Activated CD4-positive, alpha-beta T cell treated with anti-CD3 and anti-CD28 coated beads, Interleukin-10, Interleukin-2, amounts not matched to agents 100 ng/mL and 50 ng/mL, durations not matched to agents 16 hours and 8 hours (primary cell): ENCODE results near the gene CUL3.
"Not testable (repeated sequence)": the region's sequence is repeated elsewhere in the genome, so short reads cannot be mapped to it uniquely, and the experiment has no call there.

ENCODE experiments used
- DNase-seq: peaks from one replicate; pipeline ENCODE4 v3.0.0-alpha.2; 2020

Gene CUL3

DNA sequence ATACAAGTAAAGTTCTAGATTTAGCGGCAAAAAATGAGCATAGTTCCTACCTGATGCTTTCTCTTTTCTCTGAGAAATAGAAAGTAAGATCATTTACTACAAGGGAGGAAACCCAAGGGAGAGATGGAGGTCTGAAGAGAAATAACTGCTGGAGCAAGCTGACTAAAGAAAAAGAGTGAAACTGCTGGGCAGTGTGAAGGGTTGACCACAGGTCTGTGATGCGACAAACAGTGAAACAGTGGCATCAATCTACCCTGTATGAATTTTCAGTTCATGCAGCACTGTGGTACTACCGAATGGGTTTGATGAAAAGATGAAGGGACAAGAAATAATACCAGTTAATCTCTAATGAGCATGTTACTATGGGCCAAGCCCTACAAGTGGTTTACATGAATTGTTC is 52.2 kb downstream of the CUL3 start:
- no peak for DNase-seq

DNA sequence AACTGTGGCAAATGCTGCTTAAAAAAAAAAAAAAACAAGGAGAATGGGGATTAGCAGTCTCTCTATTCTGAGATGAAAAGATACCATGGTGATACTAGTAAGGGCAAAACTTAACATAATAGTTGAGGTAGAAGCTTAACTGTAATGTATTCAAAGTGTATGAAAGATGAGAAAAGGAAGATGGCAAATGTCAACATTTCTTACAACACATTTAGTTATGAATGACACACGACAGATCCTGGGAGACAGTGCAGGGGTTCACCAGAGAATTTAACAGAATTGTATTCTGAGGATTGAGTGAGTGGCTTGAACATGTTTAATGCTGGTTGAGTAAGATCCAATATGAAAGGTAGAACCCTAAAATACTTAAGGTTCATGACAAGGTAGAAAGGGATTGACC is 52.7 kb downstream of the CUL3 start:
- DNase-seq = no peak

DNA sequence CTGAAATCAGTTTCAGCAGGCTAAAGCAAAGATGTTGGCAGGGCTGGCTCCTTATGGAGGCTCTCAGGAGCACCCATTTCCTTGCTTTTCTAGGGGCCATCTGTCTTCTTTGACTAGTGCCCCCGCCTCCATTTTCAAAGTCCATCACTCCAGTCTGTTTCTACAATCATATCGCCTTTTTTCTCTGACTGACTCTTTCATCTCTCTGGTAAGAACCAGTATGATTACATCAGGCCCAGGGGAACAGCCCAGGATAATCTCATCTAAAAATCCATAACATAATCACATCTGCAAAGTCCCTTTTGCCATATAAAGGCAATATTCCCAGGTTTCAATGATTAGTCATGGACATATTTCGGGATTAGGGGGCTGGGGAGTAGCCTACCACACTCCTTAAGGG is 57.0 kb downstream of the CUL3 start:
- DNase-seq = no peak

DNA sequence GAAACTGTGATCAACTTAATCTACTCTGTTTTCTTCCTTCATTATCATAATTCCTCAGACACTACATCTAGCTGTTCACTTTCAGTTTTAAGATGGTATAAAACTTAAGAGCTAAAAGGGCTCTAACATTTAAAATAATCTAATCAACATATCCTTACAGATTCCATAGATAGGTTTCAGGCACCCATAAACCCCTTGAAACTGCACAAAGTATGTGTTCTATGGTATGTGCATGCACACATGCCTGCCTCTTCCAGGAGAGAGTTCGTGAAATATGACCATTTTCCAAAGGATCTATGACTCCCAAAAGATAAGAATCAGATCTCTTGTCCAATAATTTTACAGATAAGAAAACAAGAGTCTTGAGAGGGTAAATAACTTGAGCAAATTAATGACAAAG is 59.4 kb downstream of the CUL3 start:
- no peak for DNase-seq

DNA sequence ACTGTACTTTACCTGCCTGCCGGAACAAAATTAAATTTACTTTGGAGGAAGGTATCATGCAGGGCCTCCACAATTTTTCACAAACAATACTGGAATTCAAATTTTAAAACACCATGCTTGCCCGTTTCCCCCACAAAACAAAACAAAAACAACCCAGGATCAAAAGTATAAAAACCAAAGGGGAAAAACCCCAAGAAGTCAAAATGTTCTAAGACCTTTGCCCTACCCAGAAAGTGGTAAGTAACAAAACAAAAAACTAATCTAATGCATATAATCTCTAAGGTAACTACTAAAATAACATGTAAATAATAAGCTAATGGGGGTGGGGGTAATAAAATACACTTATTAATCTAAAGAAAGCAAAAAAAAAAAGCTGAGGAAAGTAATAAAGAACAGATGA is 60.5 kb downstream of the CUL3 start:
- DNase-seq = peak; percentile 6

DNA sequence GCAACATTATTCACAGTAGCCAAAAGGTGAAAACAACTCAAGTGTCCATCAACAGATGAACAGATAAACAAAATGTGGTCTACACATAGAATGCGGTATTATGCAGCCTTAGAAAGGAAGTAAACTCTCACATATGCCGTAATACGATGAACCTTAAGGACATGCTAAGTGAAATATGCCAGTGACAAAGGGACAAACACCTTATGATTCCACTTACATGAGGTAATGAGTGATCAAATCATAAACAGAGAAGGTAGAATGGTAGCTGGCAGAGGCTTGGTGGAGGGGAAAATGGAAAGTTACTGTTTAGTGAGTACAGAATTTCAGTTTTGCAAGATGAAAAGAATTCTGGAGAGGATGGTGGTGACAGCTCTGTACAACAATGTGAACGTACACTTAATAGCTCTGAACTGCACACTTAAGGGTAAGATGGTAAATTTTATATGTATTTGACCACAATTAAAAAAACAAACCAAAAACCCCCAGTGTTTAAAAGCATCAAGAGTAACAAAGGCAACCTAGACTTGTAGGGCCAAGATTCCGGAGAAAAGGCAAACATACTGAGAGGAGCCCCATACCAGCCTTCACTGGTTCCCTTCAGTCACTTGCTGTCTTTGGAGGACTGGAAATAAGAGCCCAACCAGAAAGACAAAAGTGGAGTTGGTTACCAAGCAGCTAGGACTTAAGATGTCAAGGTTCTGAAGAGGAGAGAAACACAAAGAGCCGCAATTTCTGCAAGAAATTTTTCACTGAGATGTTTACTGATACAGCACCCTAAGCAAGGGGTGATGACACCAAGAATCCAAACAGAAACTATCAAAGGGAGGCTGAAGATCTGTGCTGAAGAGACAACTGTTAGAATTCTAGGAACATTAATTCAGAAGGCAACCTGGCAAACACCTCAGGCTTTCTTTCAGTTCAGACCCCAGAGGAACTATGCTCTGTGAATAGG is 61.3 kb downstream of the CUL3 start:
- peak; percentile 36 for DNase-seq

DNA sequence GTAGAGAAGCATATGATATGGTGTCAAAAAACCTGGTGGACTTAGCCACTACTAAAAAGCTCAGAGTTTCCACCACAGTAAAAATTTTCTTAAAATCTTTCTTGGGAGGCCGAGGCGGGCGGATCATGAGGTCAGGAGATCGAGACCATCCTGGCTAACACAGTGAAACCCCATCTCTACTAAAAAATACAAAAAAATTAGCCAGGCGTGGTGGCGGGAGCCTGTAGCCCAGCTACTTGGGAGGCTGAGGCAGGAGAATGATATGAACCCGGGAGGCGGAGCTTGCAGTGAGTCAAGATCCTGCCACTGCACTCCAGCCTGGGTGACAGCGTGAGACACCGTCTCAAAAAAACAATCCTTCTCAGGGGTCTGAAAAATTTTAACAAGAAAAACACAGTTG is 62.7 kb downstream of the CUL3 start:
- DNase-seq = not testable (repeated sequence)

DNA sequence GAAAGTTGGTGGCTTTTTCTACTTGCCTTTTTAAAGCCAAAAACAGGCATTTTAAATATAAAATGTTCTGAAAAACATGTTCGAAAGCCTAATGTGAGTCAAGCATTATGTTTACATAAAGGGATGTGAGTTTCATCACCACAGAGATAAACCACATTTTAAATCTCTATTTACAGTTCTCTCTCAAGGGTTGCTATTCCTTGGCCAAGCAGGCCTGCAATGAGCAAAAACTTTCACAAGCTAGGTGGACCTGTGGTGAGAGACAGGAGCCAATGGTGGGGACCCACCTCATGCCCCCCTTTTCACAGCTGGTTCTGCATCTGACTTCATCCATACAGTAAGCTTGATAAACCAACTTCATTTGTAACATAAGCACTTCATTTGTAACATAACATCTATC is 65.1 kb downstream of the CUL3 start:
- DNase-seq = peak; percentile 62

DNA sequence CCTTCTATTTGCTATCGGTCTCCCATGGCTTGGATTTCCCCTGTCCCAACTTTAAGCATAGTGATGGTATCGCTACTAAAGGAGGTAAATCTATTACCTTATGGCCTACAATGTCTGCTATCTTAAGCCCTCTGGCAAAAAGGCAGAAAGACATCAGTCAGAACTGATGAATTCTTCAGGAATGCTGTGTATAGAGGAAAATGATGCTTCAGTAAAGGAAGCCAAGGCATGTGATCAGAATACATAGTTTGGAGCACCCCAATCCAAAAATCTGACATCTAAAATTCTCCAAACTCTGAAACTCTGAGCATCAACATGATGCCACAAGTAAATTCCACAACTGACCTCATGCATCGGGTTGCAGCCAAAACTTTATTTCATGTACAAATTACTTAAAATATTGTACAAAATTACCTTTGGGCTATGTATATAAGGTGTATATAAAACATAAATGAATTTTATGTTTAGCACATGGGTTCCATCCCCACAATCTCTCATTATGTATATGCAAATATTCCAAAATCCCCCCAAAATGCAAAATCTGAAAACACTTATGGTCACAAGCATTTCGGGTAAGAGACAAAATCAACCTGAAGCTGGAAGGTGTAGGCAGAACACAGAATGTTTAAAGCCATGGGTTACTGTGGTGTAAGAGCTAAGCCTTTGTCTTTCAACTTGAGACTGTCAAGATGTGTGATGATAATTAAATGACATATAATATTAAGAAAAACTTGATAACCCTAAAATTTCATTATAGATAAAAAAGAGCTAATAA is 66.2 kb downstream of the CUL3 start:
- no peak for DNase-seq

DNA sequence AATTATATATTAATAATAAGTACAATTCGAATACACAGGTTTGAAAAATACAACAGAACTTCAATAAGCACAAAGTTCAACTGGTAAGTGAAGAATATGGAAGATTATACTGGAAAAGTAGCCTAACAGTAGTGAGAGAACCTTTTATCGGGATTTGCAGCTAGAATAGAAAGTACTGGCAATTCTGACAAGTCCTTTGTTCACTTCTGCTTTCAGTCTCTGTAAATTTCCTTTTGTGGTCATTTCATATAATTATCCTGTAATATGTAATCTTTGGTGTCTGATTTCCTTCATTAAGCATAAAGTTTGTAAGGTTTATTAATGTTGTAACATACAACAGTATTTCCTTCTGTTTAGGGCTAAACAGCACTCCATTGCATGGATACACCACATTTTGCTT is 67.2 kb downstream of the CUL3 start:
- DNase-seq = no peak

DNA sequence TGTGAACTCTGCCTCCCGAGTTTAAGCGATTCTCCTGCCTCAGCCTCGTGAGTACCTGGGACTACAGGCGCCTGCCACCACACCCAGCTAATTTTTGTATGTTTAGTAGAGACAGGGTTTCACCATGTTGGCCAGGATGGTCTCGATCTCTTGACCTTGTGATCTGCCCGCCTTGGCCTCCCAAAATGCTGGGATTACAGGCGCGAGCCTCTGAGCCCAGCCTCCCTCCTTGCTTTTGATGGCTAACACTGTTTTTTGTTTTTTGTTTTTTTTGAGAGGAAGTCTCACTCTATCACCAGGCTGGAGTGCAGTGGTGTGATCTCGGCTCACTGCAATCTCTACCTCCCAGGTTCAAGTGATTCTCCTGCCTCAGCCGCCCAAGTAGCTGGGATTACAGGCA is 68.8 kb downstream of the CUL3 start:
- DNase-seq = not testable (repeated sequence)

DNA sequence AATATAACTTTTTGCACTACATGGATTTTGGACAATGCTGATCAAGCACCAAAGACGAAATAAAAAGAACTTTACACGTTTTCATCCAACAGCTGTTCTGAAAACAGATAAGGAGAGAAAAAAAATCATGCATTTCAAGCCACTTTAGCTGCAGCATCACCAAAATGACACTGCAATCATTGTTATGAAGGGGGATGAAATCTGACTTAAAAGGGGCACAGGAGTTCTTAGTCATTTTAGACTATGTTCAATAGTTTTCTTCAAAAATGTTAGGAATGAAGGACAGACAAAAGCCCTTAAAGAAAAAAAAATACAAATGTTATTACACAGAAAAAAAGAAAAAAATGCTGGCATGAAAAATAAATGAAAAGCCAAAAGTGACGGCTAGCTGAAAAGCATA is 71.2 kb downstream of the CUL3 start:
- DNase-seq = no peak

DNA sequence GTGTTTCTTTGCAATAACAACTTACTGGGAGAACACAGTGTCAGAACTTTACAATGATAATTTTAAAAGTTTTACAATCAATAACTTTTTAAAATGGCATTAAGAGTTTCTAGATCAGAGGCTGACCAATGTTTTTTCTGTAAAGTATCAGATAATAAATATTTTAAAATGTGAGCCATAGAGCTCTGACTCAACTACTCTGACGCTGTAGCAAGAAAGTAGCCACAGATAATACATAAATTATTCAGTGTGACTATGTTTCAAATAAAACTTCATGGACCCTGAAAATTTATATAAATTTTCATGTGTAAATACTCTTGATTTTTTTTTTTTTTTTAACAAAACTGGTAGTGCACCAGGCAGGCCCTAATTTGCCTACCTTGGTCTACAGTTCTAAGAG is 77.4 kb downstream of the CUL3 start:
- no peak for DNase-seq

DNA sequence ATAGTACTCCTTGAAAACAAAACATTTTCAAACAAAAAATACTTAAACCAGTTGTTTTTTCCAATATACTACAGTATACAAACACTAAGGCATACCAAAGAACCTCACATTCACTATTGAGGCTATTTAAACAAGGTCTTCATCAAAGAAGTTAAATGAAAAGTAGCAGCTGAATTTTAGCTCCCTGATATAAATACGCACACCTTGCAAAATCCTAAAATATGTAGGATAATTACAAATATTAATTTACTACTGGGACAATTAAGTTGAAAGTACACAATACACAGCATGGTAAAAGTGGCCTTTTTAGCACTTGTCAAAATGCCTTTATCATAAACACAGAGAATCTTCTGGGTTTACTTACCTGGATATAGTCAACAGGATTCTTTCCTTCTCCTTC is 78.7 kb downstream of the CUL3 start:
- DNase-seq = no peak

DNA sequence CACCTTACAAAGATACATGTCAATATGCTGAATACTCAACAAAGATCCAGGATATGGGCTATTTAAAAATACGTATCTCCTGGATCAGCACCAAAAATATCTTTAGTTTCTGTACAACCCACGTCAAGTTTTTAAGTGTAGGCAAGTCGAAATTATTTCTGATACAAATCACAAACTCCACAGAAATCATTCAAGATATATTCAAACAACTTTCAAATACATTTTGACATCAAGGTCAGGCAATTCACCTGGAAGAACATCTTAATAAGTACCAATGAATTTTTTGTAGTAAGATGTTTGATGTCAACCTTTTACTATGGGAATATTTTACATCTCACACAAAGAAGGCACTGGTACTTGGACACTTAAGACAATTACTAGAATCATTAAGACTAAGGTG is 86.2 kb downstream of the CUL3 start:
- no peak for DNase-seq

DNA sequence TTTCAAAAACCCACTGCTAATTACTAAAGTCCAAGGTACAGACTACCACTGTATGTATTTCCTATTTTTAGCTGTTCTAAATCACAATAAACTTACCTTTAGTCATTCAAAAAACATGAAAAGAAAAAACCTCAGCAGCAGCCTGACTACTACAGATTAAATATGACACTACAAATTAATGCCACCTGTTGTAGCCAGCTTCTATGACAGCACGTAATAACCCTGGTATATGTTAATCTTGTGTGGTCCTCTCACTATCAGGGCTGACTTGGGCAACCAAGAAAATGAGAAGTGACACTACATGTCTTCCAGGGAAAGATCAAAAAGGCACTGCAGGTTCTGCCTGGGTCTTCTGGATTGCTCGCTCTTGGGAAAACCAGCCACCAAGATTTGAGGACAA is 92.6 kb downstream of the CUL3 start:
- DNase-seq = no peak

DNA sequence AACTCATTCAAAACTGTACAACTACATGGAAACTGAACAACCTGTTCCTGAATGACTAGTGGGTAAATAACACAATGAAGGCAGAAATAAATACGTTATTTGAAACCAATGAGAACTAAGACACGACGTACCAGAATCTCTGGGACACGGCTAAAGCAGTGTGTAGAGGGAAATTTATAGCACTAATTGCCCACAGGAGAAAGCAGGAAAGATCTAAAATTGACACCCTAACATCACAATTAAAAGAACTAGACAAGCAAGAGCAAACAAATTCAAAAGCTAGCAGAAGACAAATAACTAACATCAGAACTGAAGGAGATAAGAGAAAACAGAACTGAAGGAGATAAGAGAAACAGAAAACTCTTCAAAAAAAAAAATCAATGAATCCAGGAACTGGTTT is 97.2 kb downstream of the CUL3 start:
- DNase-seq = not testable (repeated sequence)

DNA sequence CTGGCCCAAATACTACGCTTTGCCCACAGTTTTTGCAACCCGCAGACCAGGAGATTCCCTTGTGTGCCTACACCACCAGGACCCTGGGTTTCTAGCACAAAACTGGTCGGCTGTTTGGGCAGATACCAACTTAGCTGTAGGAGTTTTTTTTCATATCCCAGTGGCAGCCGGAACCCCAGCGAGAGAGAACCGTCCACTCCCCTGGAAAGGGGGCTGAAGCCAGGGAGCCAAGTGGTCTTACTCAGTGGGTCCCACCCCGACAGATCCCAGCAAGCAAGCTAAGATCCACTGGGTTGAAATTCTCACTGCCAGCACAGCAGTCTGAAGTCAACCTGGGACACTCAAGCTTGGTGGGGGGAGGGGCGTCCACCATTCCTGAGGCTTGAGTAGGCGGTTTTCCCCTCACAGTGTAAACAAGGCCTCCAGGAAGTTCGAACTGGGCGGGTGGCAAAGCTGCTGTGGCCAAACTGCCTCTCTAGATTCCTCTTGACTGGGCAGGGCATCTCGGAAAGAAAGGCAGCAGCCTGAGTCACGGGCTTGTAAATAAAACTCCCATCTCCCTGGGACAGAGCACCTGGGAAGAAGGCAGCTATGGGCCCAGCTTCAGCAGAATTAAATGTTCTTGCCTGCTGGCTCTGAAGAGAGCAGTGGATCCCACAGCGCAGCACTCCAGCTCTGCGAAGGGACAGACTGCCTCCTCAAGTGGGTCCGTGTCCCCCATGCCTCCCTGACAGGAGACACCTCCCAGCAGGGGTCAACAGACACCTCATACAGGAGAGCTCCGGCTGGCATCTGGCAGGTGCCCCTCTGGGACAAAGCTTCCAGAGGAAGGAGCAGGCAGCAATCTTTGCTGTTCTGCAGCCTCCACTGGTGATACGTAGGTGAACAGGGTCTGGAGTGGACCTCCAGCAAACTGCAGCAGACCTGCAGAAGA is 99.8 kb downstream of the CUL3 start:
- not testable (repeated sequence) for DNase-seq

DNA sequence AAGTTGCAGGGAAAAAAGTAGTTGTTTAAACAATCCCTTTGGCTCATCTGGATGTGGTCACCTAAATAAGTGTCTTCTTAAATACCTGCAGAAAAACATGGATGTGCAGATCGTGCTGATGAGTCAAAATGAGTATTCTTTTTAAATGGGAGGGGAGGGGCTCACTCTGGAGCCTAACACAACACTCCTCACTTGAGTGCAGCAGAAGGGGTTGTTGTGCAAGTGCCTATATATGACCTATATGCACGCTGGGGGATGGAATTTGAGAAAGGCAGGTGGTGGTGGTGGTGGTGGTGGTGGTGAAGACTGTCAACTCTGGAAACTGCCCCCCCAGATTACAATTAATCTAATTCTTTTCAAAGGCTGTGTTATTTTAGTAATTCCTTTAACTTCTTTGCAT is 105.3 kb downstream of the CUL3 start:
- peak; percentile 33 for DNase-seq

DNA sequence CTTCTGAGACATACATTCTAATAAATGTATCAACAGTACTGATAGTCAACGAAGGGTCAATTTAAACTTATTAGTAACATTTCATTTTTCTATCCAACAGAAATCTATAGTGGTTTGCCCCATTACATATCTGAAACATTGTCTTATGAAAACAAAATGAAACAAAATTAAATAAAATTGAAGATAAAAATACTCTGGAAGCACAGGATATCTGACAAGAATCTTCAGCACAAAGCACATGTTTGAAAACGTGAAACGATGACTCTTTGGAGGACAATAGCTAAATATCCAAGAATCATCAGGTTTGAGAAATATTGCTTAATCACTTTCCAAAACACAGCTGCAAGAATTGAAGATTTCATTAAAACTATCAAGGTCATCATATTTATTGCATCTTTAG is 112.3 kb downstream of the CUL3 start:
- no peak for DNase-seq

DNA sequence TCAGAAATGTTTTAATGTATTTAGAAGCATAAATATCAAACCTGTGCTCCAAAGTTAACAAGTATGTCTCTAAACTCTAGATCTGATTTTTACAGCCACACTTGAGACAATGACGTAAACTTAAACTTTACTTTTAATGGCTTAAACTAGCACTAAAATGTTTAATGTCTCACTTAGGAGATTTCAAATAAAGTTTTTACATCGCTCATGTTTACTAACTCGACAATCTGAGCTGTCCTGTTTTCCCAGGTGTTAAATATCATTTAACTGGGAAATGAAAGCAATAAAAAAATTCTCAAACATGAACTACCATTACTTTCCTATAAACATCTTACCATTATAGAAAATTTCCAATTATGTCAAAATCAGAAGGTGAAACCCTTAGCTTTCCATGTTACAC is 113.0 kb downstream of the CUL3 start:
- no peak for DNase-seq

DNA sequence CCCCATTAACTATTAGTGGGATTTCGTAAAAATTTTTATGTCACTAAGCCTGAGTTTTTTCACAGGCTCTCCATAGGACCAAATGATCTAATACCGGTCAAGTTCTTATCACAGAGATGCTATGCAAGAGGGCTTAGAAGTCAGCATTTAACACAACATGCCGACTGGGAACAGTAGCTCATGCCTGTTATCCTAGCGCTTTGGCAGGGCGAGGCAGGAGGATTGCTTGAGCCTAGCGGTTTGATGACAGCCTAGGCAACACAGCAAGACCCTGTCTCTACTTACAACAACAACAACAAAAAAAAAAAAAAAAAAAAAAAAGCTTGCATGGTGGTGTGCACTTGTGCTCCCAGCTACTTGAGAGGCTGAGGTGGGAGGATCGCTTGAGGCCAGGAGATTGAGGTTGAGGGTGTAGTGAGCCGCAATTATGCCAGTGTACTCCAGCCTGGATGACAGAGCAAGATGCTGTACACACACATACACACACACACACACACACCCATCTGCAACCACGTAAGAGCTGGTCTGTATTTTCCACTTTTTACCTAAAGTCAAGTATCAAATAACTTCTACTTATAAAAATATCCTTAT is 115.7 kb downstream of the CUL3 start:
- DNase-seq = no peak
